HG03095 (cell line): ENCODE measurements around the gene VAV1.

ENCODE experiments used
- ATAC-seq: cut with Tn5 transposase; IDR thresholded peaks from one replicate; pipeline ENCODE4 v1.9.1; 2021; ENCODE audit warnings: moderate library complexity; ENCODE audit not compliant: unreplicated experiment

VAV1 gene

GRCh38 chr19:6772028-6772865 is at the start of gene VAV1:
VAV1 (plus strand) TSS chr19:6772708; CDS start chr19:6772808, 100 bp downstream.
- no peak for ATAC-seq

GRCh38 chr19:6723108-6723618 is 49.3 kb upstream of the VAV1 start:
- ATAC-seq: no peak

GRCh38 chr19:6723738-6724137 is 48.8 kb upstream of the VAV1 start:
- no peak for ATAC-seq

GRCh38 chr19:6724631-6725492 is 47.6 kb upstream of the VAV1 start:
- ATAC-seq: no peak

- ATAC-seq: no peak
Measured at GRCh38 chr19:6725513-6726231, 46.8 kb upstream of the VAV1 start.

GRCh38 chr19:6728346-6728745 is 44.2 kb upstream of the VAV1 start:
- no peak for ATAC-seq

- no peak for ATAC-seq
Measured at GRCh38 chr19:6729573-6730152, 42.8 kb upstream of the VAV1 start.

GRCh38 chr19:6730153-6730804 is 42.2 kb upstream of the VAV1 start:
- no peak for ATAC-seq

- no peak for ATAC-seq
Measured at GRCh38 chr19:6730941-6731670, 41.4 kb upstream of the VAV1 start.

- no peak for ATAC-seq
Measured at GRCh38 chr19:6731822-6732221, 40.7 kb upstream of the VAV1 start.

- ATAC-seq: no peak
Measured at GRCh38 chr19:6732803-6733337, 39.6 kb upstream of the VAV1 start.

GRCh38 chr19:6733338-6734095 is 39.0 kb upstream of the VAV1 start:
- no peak for ATAC-seq

- no peak for ATAC-seq
Measured at GRCh38 chr19:6734096-6734696, 38.3 kb upstream of the VAV1 start.

- ATAC-seq: no peak
Measured at GRCh38 chr19:6735181-6735911, 37.2 kb upstream of the VAV1 start.

- no peak for ATAC-seq
Measured at GRCh38 chr19:6736169-6736916, 36.2 kb upstream of the VAV1 start.

GRCh38 chr19:6736917-6737283 is 35.6 kb upstream of the VAV1 start:
- ATAC-seq: no peak
